Hematopoietic multipotent progenitor cell treated with erythropoietin and hydrocortisone succinate and interleukin-3 and kit ligand, for 8 days (in vitro differentiated cells): ENCODE results near the gene RPL37A.

ENCODE experiments used
- DNase-seq: peaks from one replicate; pipeline ENCODE4 v3.0.0-alpha.2; 2015

RPL37A gene

GRCh38 chr2:216551234-216552068 is 52.8 kb downstream of the RPL37A start:
- DNase-seq, result no peak

- no peak for DNase-seq
These were observed 54.4 kb downstream of the RPL37A start for GRCh38 chr2:216553093-216553478.
